Heart left ventricle (tissue), 13 donors: ENCODE data around the gene RFFL.

Source experiments
- POLR2A ChIP-seq, 2 donors: fragments of 450-650 bp; IDR thresholded peaks; one replicate each; pipeline ENCODE4 v1.6.1; 2017; ENCODE audit warnings: antibody characterized with exemption in 2 of 2, mild to moderate bottlenecking in 2 of 2, moderate library complexity in 2 of 2
- TF ChIP-seq, protein P1 (sequence below), 12 donors: fragments of 200-600 bp; sonication (generic) in 4 of 12; IDR thresholded peaks; one replicate each; pipeline versions ENCODE4 v1.5.0 to v1.8.0; 2018 to 2022; ENCODE audit warnings: antibody characterized with exemption in 12 of 12, mild to moderate bottlenecking in 5 of 12
- donor health status: ischemic (EF 13 %, LVEDD 7.1; RV severe dilation, severe dysfunction).
- donor health status: DM: no; HTN: yes; CAD: no.
- donor health status: DM: no; HTN: no; CAD: no.
- donor health status: ischemic (EF 25% LVEDD 6.9; RV normal size, moderate dysfunction).
- donor health status: ischemic (EF 25% LVEDD 5.7; RV mildly dilated, moderate dysfunction).
- donor health status: ischemic (EF 35%, LVEDD 5.7; RV mildly dilated, moderate dysfunction).
- donor health status: nonischemic (EF 11% LVEDD 7.7; RV severe dilation, severe dysfunction).
- donor health status: DM: yes; HTN: yes; CAD: no.
- donor health status: PGD.
- donor health status: ischemic (EF 29% LVEDD 5.4; RV normal size, mild dysfunction).
- donor health status: nonischemic (EF 23%, LVEDD 6.1; RV moderate dilation, normal function).

DNA sequence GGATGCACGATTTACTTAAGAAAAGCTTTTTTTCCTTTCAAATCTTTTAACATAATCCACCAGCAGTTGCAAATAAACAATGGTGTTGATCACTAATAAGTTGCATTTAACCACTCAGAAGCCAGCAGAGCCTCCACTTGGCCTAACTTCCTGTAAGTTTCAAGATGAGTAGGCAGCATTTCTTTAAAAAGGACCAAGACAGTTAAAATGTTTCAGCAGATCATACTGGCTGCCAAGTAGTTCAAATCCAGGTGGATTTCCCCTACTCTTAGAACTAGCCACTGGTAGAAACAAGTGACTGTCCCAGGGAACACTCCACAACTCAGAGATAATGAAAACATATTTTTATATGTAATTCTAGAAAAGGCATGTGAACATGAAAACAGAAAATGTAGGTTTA lies 17.0 kb upstream of the RFFL start:
- TF ChIP-seq POLR2A (IDR thresholded peaks at IDR 0.05), result no peak
- TF ChIP-seq, protein P1, sequence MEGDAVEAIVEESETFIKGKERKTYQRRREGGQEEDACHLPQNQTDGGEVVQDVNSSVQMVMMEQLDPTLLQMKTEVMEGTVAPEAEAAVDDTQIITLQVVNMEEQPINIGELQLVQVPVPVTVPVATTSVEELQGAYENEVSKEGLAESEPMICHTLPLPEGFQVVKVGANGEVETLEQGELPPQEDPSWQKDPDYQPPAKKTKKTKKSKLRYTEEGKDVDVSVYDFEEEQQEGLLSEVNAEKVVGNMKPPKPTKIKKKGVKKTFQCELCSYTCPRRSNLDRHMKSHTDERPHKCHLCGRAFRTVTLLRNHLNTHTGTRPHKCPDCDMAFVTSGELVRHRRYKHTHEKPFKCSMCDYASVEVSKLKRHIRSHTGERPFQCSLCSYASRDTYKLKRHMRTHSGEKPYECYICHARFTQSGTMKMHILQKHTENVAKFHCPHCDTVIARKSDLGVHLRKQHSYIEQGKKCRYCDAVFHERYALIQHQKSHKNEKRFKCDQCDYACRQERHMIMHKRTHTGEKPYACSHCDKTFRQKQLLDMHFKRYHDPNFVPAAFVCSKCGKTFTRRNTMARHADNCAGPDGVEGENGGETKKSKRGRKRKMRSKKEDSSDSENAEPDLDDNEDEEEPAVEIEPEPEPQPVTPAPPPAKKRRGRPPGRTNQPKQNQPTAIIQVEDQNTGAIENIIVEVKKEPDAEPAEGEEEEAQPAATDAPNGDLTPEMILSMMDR (IDR thresholded peaks at IDR 0.05), result no peak
